RWPE2 (cell line): Measurements from ENCODE around the gene CACNB1.
"Not testable (repeated sequence)": the region's sequence is repeated elsewhere in the genome, so short reads cannot be mapped to it uniquely, and the experiment has no call there.

Experiments used
- ATAC-seq: fragments of 200-7000 bp; cut with Tn5 transposase; 3 replicates; pipeline ENCODE4 v1.9.1; 2021; ENCODE audit warnings: low read depth
- DNase-seq: peaks from one replicate; pipeline ENCODE4 v3.0.0-alpha.2; 2020; ENCODE audit warnings: low spot score
- H3K27ac ChIP-seq: fragments of 450-650 bp; 2 replicates; pipeline ENCODE4 v1.5.1; 2017; ENCODE audit warnings: mild to moderate bottlenecking; ENCODE audit not compliant: poor library complexity, severe bottlenecking
- H3K27me3 ChIP-seq: fragments of 250-450 bp; sonication (Bioruptor Pico); 2 replicates; pipeline ENCODE4 v1.5.1; 2021; ENCODE audit warnings: mild to moderate bottlenecking, moderate library complexity; ENCODE audit not compliant: insufficient read depth, poor library complexity, severe bottlenecking
- H3K36me3 ChIP-seq: fragments of 250-450 bp; sonication (Bioruptor Pico); 2 replicates; pipeline ENCODE4 v1.5.1; 2020; ENCODE audit warnings: low read depth, mild to moderate bottlenecking, moderate library complexity
- H3K4me1 ChIP-seq: fragments of 250-450 bp; sonication (Bioruptor Pico); 2 replicates; pipeline ENCODE4 v1.5.1; 2021; ENCODE audit warnings: mild to moderate bottlenecking, moderate library complexity; ENCODE audit not compliant: insufficient read depth, poor library complexity, severe bottlenecking
- H3K4me3 ChIP-seq: fragments of 250-450 bp; sonication (Bioruptor Pico); 2 replicates; pipeline ENCODE4 v1.5.1; 2021; ENCODE audit warnings: mild to moderate bottlenecking, moderate library complexity; ENCODE audit not compliant: severe bottlenecking
- H3K9me3 ChIP-seq: fragments of 250-450 bp; sonication (Bioruptor Pico); 2 replicates; pipeline ENCODE4 v1.5.1; 2021; ENCODE audit warnings: mild to moderate bottlenecking, moderate library complexity; ENCODE audit not compliant: severe bottlenecking
- CTCF ChIP-seq: fragments of 450-650 bp; IDR thresholded peaks from one replicate; pipeline ENCODE4 v1.5.1; 2017; ENCODE audit warnings: mild to moderate bottlenecking, moderate library complexity; ENCODE audit not compliant: poor library complexity, severe bottlenecking

The CACNB1 gene

DNA sequence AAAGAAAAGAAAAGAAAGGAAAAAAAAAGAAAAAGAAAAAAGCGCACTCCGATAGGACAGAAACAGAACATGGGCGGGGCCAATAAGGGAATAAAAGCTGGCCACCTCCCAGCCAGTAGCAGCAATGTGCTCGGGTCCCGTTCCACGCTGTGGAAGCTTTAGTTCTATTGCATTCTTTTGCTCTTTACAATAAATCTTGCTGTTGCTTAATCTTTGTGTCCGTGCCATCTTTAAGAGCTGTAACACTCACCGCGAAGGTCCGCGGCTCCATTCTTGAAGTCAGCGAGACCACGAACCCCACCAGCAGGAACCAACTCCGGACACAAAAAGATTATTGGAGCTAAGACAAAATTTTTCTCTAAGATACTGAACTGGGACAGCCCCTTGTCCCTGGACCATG, 28.4 kb downstream of the CACNB1 start:
- no peaks in the 10 kb centered on the region for H3K36me3 ChIP-seq
- H3K27ac ChIP-seq = no peak overlapping the region
- no peak overlapping the region for H3K4me3 ChIP-seq

GRCh38 chr17:39168503-39168902, 29.0 kb downstream of the CACNB1 start:
- H3K36me3 ChIP-seq, H3K27ac ChIP-seq, H3K4me1 ChIP-seq, DNase-seq, H3K9me3 ChIP-seq, H3K4me3 ChIP-seq, ATAC-seq, H3K27me3 ChIP-seq: not testable (repeated sequence)

More for the DNA sequence above, 28.4 kb downstream of the CACNB1 start:
- DNase-seq = no peak
- H3K4me1 ChIP-seq = peaks cover 4% of the 10 kb centered on the region
- no peaks in the 10 kb centered on the region for H3K9me3 ChIP-seq
- no peaks in the 10 kb centered on the region for H3K27me3 ChIP-seq
- ATAC-seq = no peak
- no peak for TF ChIP-seq CTCF

GRCh38 chr17:39167476-39167875, 30.0 kb downstream of the CACNB1 start:
- no peaks in the 10 kb centered on the region for H3K36me3 ChIP-seq
- no peaks in the 10 kb centered on the region for H3K27me3 ChIP-seq
- DNase-seq = no peak
- H3K27ac ChIP-seq = no peak overlapping the region
- TF ChIP-seq CTCF = no peak
- no peak overlapping the region for H3K4me3 ChIP-seq
- no peaks in the 10 kb centered on the region for H3K9me3 ChIP-seq
- ATAC-seq = no peak
- H3K4me1 ChIP-seq = peaks cover 5% of the 10 kb centered on the region

GRCh38 chr17:39166437-39167335, 30.8 kb downstream of the CACNB1 start:
- peaks cover 5% of the 10 kb centered on the region for H3K4me1 ChIP-seq
- no peak overlapping the region for H3K27ac ChIP-seq
- H3K27me3 ChIP-seq = no peaks in the 10 kb centered on the region
- no peak for ATAC-seq
- no peak for DNase-seq
- no peak overlapping the region for H3K4me3 ChIP-seq
- no peaks in the 10 kb centered on the region for H3K36me3 ChIP-seq
- H3K9me3 ChIP-seq = no peaks in the 10 kb centered on the region
- TF ChIP-seq CTCF = no peak

DNA sequence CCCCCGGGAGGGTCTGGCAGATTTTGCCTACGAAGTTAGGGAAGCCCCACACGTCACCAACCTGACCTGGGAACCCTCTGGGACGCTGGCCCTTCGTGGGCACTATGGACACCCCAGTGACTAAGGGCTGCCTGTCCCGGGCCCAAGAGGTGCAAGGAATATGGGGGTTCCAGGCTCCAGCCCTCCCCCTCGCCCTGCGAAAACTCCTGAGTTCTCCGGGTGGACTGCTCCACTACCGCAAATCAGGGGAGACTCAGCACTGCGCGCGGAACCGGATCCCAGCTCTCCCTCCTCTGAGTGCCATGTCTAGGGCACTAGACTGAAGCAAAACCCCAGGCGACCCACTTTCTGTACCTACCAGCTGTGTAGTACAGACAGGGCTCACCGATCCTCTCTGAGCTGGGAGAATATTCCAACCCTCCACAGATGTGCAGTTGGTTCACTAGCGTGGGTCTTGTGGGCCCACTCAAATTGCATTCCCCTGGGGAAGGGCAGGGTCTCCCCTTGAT, 31.6 kb downstream of the CACNB1 start, which contains the start of gene ARL5C:
TSS of gene ARL5C (minus strand) at position 321 of the 509 bp plus-strand sequence. CDS start 401 bp downstream, outside the sequence.
- DNase-seq = no peak
- Histone ChIP-seq H3K27ac (no peak within 1 kb of the TSS), H3K4me1 (peaks cover 5% of the 10 kb centered on the region), H3K9me3 (no peaks in the 10 kb centered on the region), H3K4me3 (no peak within 1 kb of the TSS), H3K27me3 (no peaks in the 10 kb centered on the region), H3K36me3 (no peaks in the 10 kb centered on the region)
- ATAC-seq = no peak
- no peak for TF ChIP-seq CTCF
